Medulla oblongata (tissue), 1 donor: ENCODE data around the gene WAPL.
A peak's percentile ranks its signal among the peaks of the same experiment; 100 is the strongest.
"Not testable (repeated sequence)": the region's sequence is repeated elsewhere in the genome, so short reads cannot be mapped to it uniquely, and the experiment has no call there.

Experiments used
- DNase-seq: peaks from one replicate; pipeline ENCODE4 v3.0.0-alpha.2; 2015; ENCODE audit errors: extremely low spot score

WAPL gene

DNA sequence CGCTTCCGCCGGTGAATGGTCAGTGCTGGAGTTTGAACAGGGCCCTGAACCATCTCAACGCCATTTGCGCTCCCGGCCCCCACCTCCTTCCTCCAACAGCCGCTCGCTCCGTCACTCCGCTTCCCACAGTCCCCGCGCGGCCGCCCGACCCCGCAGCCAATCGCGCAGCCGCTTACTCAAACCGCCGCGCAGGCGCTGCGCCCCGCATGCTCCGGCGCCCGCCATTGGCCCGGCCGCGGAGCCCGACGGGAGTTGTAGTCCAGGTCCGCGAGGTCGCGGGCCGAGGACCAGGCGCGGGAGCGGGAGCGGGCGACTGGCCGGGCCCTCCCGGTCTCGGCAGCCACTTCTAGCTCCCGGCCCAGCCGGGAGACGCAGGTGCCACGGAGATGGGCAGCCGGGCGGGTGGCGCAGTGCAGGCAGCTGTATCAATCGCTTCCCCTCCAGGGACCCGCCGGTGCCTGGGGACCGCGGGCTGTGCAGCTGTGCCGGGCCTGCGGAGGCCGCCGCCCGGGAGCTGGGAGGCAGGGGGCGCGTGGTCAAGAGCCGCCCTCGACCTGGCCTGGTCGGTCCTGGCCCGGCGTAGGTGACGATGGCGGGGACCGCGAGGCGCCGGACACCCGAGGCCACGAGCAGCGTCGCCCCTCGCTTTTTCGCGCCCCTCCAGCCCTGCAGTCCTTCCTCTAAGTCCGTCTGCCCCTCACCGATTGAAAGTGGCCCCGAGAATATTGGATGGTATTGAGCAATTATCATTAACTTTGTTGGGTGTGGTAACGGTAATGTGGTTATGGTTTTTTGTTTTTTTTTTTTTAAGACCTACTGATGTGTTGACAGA lies at the start of gene WAPL:
TSS of gene WAPL (minus strand) at position 115 of the 832 bp plus-strand sequence. CDS start 3,723 bp downstream, outside the sequence.
- peak; percentile 96 for DNase-seq

DNA sequence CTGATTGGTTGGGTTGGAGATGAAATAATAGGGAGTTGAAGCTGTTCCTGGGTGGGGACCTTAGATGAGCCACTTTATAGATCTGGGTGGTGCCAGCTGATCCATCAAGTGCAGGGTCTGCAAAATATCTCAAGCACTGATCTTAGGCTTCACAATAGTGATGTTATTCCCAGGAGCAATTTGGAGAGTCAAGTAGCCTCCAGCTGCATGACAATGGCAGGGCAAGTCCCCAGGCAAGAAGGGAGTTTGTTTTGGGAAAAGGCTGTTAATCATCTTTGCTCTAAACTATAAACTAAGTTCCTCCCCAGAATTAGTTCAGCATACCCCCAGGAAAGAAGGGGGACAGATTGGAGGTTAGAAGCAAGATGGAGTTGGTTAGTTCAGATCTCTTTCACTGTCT lies 47.7 kb upstream of the WAPL start:
- DNase-seq, result no peak

DNA sequence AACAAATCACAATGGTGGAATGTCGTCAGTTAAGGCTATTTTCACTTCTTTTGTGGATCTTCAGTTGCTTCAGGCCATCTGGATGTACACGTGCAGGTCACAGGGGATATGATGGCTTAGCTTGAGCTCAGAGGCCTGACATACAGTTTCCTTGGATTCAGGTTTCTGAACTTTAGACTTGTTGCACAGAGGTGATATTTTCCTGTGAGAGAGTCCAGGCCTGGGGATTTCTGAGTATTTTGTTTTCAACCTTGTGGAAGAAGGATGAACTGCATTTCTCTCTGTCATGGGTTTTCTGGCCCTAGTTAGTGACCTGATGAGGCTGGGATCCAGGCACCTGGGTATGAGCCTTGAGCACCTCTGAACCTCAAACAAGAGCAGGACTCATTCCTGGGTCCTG lies 44.9 kb upstream of the WAPL start:
- DNase-seq, result not testable (repeated sequence)

GRCh38 chr10:86563338-86563737 lies 41.7 kb upstream of the WAPL start:
- not testable (repeated sequence) for DNase-seq

DNA sequence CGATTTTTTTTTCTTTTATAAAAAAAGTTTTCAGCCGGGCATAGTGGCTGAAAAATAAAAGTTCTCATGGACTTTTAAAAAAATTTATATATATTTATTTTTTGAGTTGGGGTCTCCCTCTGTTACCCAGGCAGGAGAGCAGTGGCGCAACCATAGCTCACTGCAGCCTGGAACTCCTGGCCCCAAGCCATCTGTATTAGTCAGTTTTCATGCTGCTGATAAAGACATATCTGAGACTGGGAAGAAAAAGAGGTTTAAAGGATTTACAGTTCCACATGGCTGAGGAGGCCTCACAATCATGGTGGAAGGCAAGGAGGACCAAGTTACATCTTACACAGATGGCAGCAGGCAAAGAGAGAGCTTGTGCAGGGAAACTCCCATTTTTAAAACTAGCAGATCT lies 37.1 kb upstream of the WAPL start:
- DNase-seq, result not testable (repeated sequence)

- no peak for DNase-seq
Observed at GRCh38 chr10:86556933-86557649, 35.5 kb upstream of the WAPL start.

- no peak for DNase-seq
Observed at GRCh38 chr10:86556532-86556931, 34.9 kb upstream of the WAPL start.

- DNase-seq, result no peak
Observed at GRCh38 chr10:86553639-86554038, 32.0 kb upstream of the WAPL start.

DNA sequence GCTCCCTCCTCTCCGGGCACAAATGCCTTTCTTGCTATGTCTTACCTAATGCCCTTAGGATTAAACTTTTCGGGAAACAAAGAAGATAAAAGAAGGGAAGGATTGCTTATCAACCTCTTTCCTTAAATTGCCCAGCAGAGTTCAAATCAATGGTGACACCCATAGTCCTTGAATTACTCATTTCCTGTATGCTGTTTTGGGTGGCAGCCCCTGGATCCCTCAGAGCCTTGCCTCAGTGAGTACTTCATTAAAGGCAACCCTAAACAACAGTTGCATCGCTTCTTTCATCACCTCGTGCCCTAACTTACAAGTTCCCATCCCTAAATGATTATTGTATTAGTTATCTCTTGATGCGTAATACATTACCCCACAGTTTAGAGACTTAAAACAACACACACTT lies 31.6 kb upstream of the WAPL start:
- DNase-seq, result no peak

GRCh38 chr10:86547296-86547695 lies 25.7 kb upstream of the WAPL start:
- no peak for DNase-seq

GRCh38 chr10:86545101-86545500 lies 23.5 kb upstream of the WAPL start:
- peak; percentile 26 for DNase-seq

DNA sequence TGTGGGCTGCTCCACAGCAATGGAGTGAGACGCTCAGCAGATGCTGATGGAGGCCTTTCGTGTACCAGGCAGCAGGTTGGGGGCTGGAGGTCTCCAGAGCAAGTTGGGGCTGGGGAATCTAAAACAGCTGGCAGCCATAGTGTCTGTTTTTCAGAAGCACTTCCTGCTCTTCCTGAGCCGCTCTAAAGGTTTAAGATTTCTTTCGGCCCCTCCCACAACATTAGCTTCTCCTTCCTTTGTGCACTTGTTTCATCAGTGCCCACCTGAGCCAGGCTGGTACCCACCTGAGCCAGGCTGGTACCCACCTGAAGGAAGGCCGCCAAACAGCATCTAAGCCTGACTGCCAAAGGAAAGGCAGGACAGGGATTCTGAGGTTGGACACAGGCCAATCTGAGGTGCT lies 18.4 kb upstream of the WAPL start:
- no peak for DNase-seq

DNA sequence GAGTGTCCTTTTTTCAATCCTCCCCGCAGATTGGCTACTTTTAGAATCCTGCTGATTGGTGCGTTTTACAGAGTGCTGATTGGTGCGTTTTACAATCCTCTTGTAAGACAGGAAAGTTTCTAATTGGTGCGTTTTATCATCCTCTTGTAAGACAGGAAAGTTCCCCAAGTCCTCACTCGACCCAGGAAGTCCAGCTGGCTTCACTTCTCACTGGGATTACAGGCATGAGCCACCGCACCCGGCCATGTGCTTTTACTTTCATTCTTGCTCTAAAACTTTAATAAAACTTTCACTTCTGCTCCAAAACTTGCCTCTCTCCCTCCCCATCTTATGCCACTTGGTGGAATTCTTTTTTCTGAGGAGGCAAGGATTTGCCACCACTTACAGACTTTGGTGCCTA lies 17.0 kb upstream of the WAPL start:
- DNase-seq, result peak; percentile 50

- DNase-seq, result not testable (repeated sequence)
Observed at GRCh38 chr10:86538040-86538439, 16.4 kb upstream of the WAPL start.

DNA sequence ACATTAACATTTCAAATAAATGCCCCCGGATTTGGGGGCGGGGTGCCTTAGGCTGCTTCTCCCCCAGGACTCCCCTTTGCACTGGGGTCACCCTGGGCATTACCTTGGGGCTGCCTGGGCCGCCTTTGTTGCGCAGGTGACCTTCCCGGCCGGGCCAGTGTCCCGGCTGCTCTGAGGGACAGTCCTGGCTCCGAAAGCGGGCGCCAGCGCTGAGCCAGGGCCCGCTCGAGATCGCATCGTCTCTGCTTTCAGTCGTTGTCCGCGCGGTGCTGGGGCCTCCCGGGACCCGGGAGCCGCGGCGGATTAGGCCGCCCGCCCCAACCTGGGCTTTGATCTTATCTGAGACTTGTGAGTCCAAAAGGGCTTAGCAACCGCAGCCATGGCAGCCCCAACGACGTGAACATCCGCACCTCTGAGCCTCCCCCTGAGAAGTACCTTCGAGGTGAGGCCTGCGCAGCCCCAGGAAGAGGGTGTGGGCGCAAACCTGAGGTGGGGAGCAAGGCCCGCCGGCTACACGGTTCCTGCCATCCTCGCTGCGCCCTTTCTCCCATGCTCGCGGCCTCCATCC lies 14.8 kb upstream of the WAPL start:
- DNase-seq, result no peak

GRCh38 chr10:86535132-86535882 lies 13.7 kb upstream of the WAPL start:
- no peak for DNase-seq

- no peak for DNase-seq
Observed at GRCh38 chr10:86533328-86533727, 11.7 kb upstream of the WAPL start.

DNA sequence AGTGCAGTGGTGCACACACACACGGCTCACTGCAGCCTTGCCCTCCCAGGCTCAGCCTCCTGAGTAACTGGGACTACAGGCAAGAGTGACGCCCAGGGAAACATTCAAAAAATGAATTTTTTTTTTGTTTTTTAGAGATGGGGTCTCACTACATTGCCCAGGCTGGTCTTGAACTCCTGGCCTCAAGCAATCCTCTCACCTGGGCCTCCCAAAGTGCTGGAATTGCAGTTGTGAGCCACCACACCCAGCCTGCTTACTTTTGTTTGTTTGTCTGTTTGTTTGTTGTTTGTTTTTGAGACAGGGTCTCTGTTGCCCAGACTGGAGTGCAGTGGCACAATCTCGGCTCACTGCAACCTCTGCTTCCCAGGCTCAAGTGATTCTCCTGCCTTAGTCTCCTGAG lies 7.1 kb upstream of the WAPL start:
- not testable (repeated sequence) for DNase-seq

DNA sequence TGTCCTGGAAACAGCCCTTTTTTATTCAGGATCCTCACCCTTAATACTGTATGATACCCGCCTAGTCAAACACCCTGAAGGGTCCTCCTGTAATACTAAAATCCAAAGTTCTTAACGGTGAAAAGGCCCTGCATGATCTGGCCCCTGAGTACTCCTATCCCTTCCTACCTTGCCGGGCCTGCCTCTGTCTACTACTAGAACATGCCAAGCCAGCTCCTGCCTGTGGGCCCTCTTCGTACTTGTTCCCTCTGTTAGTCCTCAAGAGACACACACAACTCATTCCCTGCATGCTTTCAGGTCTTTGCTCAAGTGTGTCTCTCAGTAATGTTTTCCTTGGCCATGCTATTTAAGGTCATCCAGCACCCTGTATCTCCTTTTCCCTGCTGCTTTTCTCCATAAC lies 5.0 kb upstream of the WAPL start:
- DNase-seq, result no peak

GRCh38 chr10:86525713-86526112 lies 4.1 kb upstream of the WAPL start:
- not testable (repeated sequence) for DNase-seq

DNA sequence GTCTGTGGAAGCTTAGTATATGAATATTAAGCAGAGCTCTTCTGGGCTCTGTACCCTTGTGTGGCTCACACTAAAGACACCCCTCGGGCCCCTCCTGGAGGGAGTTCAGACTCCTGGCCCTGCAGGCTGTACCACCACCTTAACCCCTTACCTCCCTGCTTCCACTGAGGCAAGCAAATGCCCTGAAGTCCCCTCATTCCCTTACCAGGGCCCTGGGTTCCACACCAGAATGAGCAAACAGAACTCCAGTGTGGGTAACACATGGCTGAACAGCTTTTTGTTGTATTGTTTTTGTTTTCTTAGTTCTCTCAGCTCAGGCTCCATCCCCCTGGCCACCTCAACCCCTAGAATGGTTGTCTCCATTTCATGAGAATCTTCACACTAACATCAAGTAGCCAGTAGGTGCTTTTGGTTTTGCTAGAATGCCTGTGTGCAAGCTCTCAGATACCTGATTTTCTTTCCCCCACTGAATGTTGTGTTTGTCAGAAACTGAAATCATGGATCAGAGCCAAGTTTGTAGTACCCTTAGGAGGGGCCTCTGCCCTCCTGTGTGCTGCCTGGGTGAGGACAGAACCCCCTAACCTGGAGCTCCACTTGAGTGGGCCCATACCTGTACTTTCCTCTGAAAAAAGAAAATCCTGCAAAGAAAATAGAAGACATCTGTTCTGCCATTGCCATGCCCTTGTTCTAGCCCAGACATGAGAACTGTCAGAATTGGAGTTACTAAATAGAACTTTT lies 2.8 kb upstream of the WAPL start:
- DNase-seq, result no peak
